ENCODE data around the gene ZFTA.

GRCh38 chr11:63805844-63806415 is 37.4 kb upstream of the ZFTA start:
- TF ChIP-seq, protein P1, sequence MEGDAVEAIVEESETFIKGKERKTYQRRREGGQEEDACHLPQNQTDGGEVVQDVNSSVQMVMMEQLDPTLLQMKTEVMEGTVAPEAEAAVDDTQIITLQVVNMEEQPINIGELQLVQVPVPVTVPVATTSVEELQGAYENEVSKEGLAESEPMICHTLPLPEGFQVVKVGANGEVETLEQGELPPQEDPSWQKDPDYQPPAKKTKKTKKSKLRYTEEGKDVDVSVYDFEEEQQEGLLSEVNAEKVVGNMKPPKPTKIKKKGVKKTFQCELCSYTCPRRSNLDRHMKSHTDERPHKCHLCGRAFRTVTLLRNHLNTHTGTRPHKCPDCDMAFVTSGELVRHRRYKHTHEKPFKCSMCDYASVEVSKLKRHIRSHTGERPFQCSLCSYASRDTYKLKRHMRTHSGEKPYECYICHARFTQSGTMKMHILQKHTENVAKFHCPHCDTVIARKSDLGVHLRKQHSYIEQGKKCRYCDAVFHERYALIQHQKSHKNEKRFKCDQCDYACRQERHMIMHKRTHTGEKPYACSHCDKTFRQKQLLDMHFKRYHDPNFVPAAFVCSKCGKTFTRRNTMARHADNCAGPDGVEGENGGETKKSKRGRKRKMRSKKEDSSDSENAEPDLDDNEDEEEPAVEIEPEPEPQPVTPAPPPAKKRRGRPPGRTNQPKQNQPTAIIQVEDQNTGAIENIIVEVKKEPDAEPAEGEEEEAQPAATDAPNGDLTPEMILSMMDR (IDR thresholded peaks at IDR 0.05; ENCODE audit: low read depth, low read length), result no peak
- TF ChIP-seq POLR2A (IDR thresholded peaks at IDR 0.05; ENCODE audit: extremely low read depth, insufficient read length), result no peak
- TF ChIP-seq, protein P2, sequence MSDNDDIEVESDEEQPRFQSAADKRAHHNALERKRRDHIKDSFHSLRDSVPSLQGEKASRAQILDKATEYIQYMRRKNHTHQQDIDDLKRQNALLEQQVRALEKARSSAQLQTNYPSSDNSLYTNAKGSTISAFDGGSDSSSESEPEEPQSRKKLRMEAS (IDR thresholded peaks at IDR 0.05; ENCODE audit: low read depth, low read length), result no peak
- no peak for TF ChIP-seq MYC (IDR thresholded peaks at IDR 0.05; ENCODE audit: low read depth, low read length)

Data from NB4 (cell line).